HG03108 (cell line): ENCODE results near the gene SH3PXD2B.
"Not testable (repeated sequence)": the region's sequence is repeated elsewhere in the genome, so short reads cannot be mapped to it uniquely, and the experiment has no call there.

Source experiments
- ATAC-seq: cut with Tn5 transposase; IDR thresholded peaks from one replicate; pipeline ENCODE4 v1.9.1; 2021; ENCODE audit warnings: moderate library complexity; ENCODE audit not compliant: unreplicated experiment

The SH3PXD2B gene

GRCh38 chr5:172486451-172486850, 32.1 kb upstream of the SH3PXD2B start:
- no peak for ATAC-seq

GRCh38 chr5:172485511-172486202, 31.3 kb upstream of the SH3PXD2B start:
- ATAC-seq: no peak

GRCh38 chr5:172484664-172485063, 30.3 kb upstream of the SH3PXD2B start:
- ATAC-seq: no peak

- no peak for ATAC-seq
Measured at GRCh38 chr5:172482156-172483020, 28.1 kb upstream of the SH3PXD2B start.

- ATAC-seq: no peak
Measured at GRCh38 chr5:172481011-172481800, 26.9 kb upstream of the SH3PXD2B start.

- no peak for ATAC-seq
Measured at GRCh38 chr5:172479784-172480115, 25.4 kb upstream of the SH3PXD2B start.

- no peak for ATAC-seq
Measured at GRCh38 chr5:172479034-172479783, 24.9 kb upstream of the SH3PXD2B start.

GRCh38 chr5:172478695-172479033, 24.3 kb upstream of the SH3PXD2B start:
- not testable (repeated sequence) for ATAC-seq

- no peak for ATAC-seq
Measured at GRCh38 chr5:172478256-172478655, 23.9 kb upstream of the SH3PXD2B start.

- no peak for ATAC-seq
Measured at GRCh38 chr5:172477466-172477865, 23.1 kb upstream of the SH3PXD2B start.

GRCh38 chr5:172474293-172474692, 20.0 kb upstream of the SH3PXD2B start:
- no peak for ATAC-seq

- no peak for ATAC-seq
Measured at GRCh38 chr5:172473427-172473826, 19.1 kb upstream of the SH3PXD2B start.

GRCh38 chr5:172469697-172470096, 15.4 kb upstream of the SH3PXD2B start:
- no peak for ATAC-seq

GRCh38 chr5:172466062-172466461, 11.7 kb upstream of the SH3PXD2B start:
- no peak for ATAC-seq

GRCh38 chr5:172463031-172463430, 8.7 kb upstream of the SH3PXD2B start:
- no peak for ATAC-seq

- no peak for ATAC-seq
Measured at GRCh38 chr5:172459783-172460165, 5.4 kb upstream of the SH3PXD2B start.

GRCh38 chr5:172458976-172459782, 4.9 kb upstream of the SH3PXD2B start:
- no peak for ATAC-seq

- ATAC-seq: no peak
Measured at GRCh38 chr5:172456076-172456722, 1.9 kb upstream of the SH3PXD2B start.

GRCh38 chr5:172455511-172456061, 1.3 kb upstream of the SH3PXD2B start:
- ATAC-seq: no peak

- no peak for ATAC-seq
Measured at GRCh38 chr5:172455087-172455381, 709 bp upstream of the SH3PXD2B start.
